WTC11 (cell line): ENCODE measurements around the gene NINJ2. TPM values are rescaled to one million over a fixed set of nuclear protein-coding genes. Genes with fewer than 3 reads are reported as not detected.

ENCODE experiments used
- ATAC-seq: fragments of 200-7000 bp; cut with Tn5 transposase; 2 replicates; pipeline ENCODE4 v1.10.0; 2021; ENCODE audit warnings: mild to moderate bottlenecking, moderate library complexity
- CTCF ChIA-PET: fragments of 300-600 bp; sonication (Branson Sonifier 250); formaldehyde crosslinking; loops from one replicate; lab custom pipeline; 2021; ENCODE audit warnings: antibody characterized with exemption; lab: Charles Lee
- POLR2A ChIA-PET: fragments of 350-600 bp; sonication (Branson Sonifier 250); formaldehyde crosslinking; loops from one replicate; lab custom pipeline; 2021; ENCODE audit warnings: antibody characterized with exemption; lab: Charles Lee
- DNase-seq: peaks from one replicate; pipeline ENCODE4 v3.0.0; 2021; ENCODE audit warnings: low spot score
- H3K27ac Mint-ChIP-seq: 2 replicates; pipeline ENCODE4 v1.8.0; 2021; ENCODE audit warnings: mixed read lengths
- H3K27me3 Mint-ChIP-seq: 2 replicates; pipeline ENCODE4 v1.8.0; 2021; ENCODE audit warnings: low read depth, mild to moderate bottlenecking, moderate library complexity, mixed read lengths
- H3K36me3 Mint-ChIP-seq: 2 replicates; pipeline ENCODE4 v1.8.0; 2021; ENCODE audit warnings: mixed read lengths
- H3K4me1 Mint-ChIP-seq: 2 replicates; pipeline ENCODE4 v1.8.0; 2022; ENCODE audit warnings: mixed read lengths
- H3K4me3 Mint-ChIP-seq: 2 replicates; pipeline ENCODE4 v1.8.0; 2021; ENCODE audit warnings: mild to moderate bottlenecking, moderate library complexity, mixed read lengths
- H3K9me3 Mint-ChIP-seq: 2 replicates; pipeline ENCODE4 v1.8.0; 2021; ENCODE audit warnings: mixed read lengths
- CREM ChIP-seq: sonication (generic); formaldehyde crosslinking; IDR thresholded peaks from 2 replicates; pipeline ENCODE4 v1.8.1; 2022; ENCODE audit warnings: mild to moderate bottlenecking, missing genetic modification reagents, moderate library complexity
- E2F5 ChIP-seq: sonication (generic); formaldehyde crosslinking; IDR thresholded peaks from 2 replicates; pipeline ENCODE4 v1.8.1; 2022; ENCODE audit warnings: mild to moderate bottlenecking, moderate library complexity, missing genetic modification reagents
- ELF4 ChIP-seq: sonication (generic); formaldehyde crosslinking; IDR thresholded peaks from 2 replicates; pipeline ENCODE4 v1.8.1; 2022; ENCODE audit warnings: low read depth, mild to moderate bottlenecking, moderate library complexity, missing genetic modification reagents
- FOXP1 ChIP-seq: sonication (generic); formaldehyde crosslinking; IDR thresholded peaks from 2 replicates; pipeline ENCODE4 v1.8.0; 2022; ENCODE audit warnings: missing genetic modification reagents, mild to moderate bottlenecking, moderate library complexity, borderline replicate concordance
- FOXP4 ChIP-seq: sonication (generic); formaldehyde crosslinking; IDR thresholded peaks from 2 replicates; pipeline ENCODE4 v1.8.0; 2022; ENCODE audit warnings: mild to moderate bottlenecking, missing genetic modification reagents
- GABPB1 ChIP-seq: sonication (generic); formaldehyde crosslinking; IDR thresholded peaks from 2 replicates; pipeline ENCODE4 v1.8.1; 2023; ENCODE audit warnings: mild to moderate bottlenecking, missing genetic modification reagents
- NR2C2 ChIP-seq: sonication (generic); formaldehyde crosslinking; IDR thresholded peaks from 2 replicates; pipeline ENCODE4 v1.8.0; 2022; ENCODE audit warnings: mild to moderate bottlenecking, missing genetic modification reagents
- RELA ChIP-seq: sonication (generic); formaldehyde crosslinking; IDR thresholded peaks from 2 replicates; pipeline ENCODE4 v1.8.1; 2022; ENCODE audit warnings: missing genetic modification reagents, mild to moderate bottlenecking, borderline replicate concordance
- TCF7 ChIP-seq: sonication (generic); formaldehyde crosslinking; IDR thresholded peaks from 2 replicates; pipeline ENCODE4 v1.8.0; 2022; ENCODE audit warnings: mild to moderate bottlenecking, low read depth, missing genetic modification reagents, moderate library complexity
- TP53 ChIP-seq: sonication (generic); formaldehyde crosslinking; IDR thresholded peaks from 2 replicates; pipeline ENCODE4 v1.8.1; 2023; ENCODE audit warnings: mild to moderate bottlenecking, missing genetic modification reagents
- USF2 ChIP-seq: sonication (generic); formaldehyde crosslinking; IDR thresholded peaks from 2 replicates; pipeline ENCODE4 v1.8.1; 2023; ENCODE audit warnings: mild to moderate bottlenecking, missing genetic modification reagents, moderate library complexity
- ZNF138 ChIP-seq: sonication (generic); formaldehyde crosslinking; conservative IDR thresholded peaks from 2 replicates; pipeline ENCODE4 v1.8.1; 2022; ENCODE audit warnings: mild to moderate bottlenecking, moderate library complexity, missing genetic modification reagents
- ZNF219 ChIP-seq: sonication (generic); formaldehyde crosslinking; IDR thresholded peaks from 2 replicates; pipeline ENCODE4 v1.8.0; 2023; ENCODE audit warnings: missing genetic modification reagents, mild to moderate bottlenecking, borderline replicate concordance
- ZNF263 ChIP-seq: sonication (generic); formaldehyde crosslinking; IDR thresholded peaks from 2 replicates; pipeline ENCODE4 v1.8.1; 2022; ENCODE audit warnings: low read depth, mild to moderate bottlenecking, moderate library complexity, missing genetic modification reagents
- total RNA-seq: library from RNA; stranded (reverse); gene quantifications from 3 replicates; pipeline ENCODE4 v1.2.3, GENCODE V29; 2021
- TF ChIP-seq, protein P1 (sequence below): sonication (generic); formaldehyde crosslinking; IDR thresholded peaks from 2 replicates; pipeline ENCODE4 v1.8.1; 2022; ENCODE audit warnings: missing genetic modification reagents, borderline replicate concordance
- TF ChIP-seq, protein P2 (sequence below): sonication (generic); formaldehyde crosslinking; IDR thresholded peaks from 2 replicates; pipeline ENCODE4 v1.8.0; 2023; ENCODE audit warnings: mild to moderate bottlenecking, missing genetic modification reagents
- TF ChIP-seq, protein P3 (sequence below): sonication (generic); formaldehyde crosslinking; IDR thresholded peaks from 2 replicates; pipeline ENCODE4 v1.8.1; 2023; ENCODE audit warnings: mild to moderate bottlenecking, moderate library complexity, missing genetic modification reagents
- TF ChIP-seq, protein P4 (sequence below): fragments of 250-450 bp; sonication (Bioruptor Pico); IDR thresholded peaks from 2 replicates; pipeline ENCODE4 v1.9.0; 2021; ENCODE audit warnings: mild to moderate bottlenecking, borderline replicate concordance
- TF ChIP-seq, protein P5 (sequence below): fragments of 250-450 bp; sonication (Bioruptor Pico); IDR thresholded peaks from 2 replicates; pipeline ENCODE4 v1.9.0; 2021; ENCODE audit warnings: mild to moderate bottlenecking

The NINJ2 gene
- total RNA-seq, 1 experiment from 2014 or later = 0.42 TPM

DNA sequence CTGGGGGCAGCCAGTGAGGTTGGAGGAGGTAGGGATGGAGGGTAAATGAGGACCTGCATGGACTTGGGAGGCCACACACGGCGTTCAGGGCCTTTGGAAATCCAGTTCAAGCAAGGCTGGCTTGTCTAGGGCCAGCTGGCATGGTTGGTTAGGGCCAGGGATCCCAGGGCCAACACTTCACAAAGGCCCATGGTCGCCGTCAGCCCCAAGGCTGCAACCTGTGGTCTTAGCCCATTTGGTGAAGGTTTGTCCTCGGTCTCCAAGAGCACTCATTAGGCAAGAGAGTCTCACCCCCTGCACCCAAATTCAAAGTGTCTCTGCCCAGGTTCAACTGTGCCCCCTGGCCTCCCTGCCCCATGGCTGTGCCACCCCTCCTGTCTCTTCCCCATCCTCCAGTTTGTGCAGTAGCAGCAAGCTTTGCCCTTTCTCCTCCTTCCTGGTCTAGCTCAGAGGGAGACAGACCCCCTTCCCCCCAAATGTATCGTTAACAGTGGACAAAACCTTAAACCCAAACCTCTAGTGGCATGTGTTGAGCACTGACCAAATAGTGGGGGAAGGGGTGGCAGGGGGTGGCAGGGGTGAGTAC lies 94.1 kb downstream of the NINJ2 start:
- Mint-ChIP-seq H3K27ac (no peak overlapping the region), H3K9me3 (0 out of 2 replicates have a peak, but pooled peaks cover 2% of the 10 kb centered on the region), H3K4me1 (peaks cover 10% of the 10 kb centered on the region), H3K36me3 (0 out of 2 replicates have a peak, but pooled peaks cover 2% of the 10 kb centered on the region), H3K27me3 (peaks cover 15% of the 10 kb centered on the region), H3K4me3 (peak overlapping the region; percentile 79; the same call in 1 of the 2 replicates)
- ATAC-seq (no peak), DNase-seq (no peak)
- ChIA-PET POLR2A (no interaction called here), CTCF (interaction anchor here (1.0 to 2.2 kb wide), 7 partner anchors 12 to 380 kb away, joined by 3 to 35 read pairs (median 5); partner anchors contain the start of genes RAD52 and WNK1)
- TF ChIP-seq RELA (CRISPR knock-in tag) (no peak), ZNF263 (no peak), GABPB1 (CRISPR knock-in tag) (no peak), TP53 (CRISPR knock-in tag) (no peak), TCF7 (CRISPR knock-in tag) (no peak), USF2 (CRISPR knock-in tag) (no peak), ZNF219 (CRISPR knock-in tag) (no peak), E2F5 (no peak), CREM (no peak), FOXP4 (CRISPR knock-in tag) (no peak), ELF4 (CRISPR knock-in tag) (no peak), ZNF138 (CRISPR knock-in tag) (no peak), FOXP1 (CRISPR knock-in tag) (no peak), NR2C2 (CRISPR knock-in tag) (no peak)
- TF ChIP-seq, protein P1, sequence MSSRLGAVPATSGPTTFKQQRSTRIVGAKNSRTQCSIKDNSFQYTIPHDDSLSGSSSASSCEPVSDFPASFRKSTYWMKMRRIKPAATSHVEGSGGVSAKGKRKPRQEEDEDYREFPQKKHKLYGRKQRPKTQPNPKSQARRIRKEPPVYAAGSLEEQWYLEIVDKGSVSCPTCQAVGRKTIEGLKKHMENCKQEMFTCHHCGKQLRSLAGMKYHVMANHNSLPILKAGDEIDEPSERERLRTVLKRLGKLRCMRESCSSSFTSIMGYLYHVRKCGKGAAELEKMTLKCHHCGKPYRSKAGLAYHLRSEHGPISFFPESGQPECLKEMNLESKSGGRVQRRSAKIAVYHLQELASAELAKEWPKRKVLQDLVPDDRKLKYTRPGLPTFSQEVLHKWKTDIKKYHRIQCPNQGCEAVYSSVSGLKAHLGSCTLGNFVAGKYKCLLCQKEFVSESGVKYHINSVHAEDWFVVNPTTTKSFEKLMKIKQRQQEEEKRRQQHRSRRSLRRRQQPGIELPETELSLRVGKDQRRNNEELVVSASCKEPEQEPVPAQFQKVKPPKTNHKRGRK (CRISPR knock-in tag) = no peak
- TF ChIP-seq, protein P2, sequence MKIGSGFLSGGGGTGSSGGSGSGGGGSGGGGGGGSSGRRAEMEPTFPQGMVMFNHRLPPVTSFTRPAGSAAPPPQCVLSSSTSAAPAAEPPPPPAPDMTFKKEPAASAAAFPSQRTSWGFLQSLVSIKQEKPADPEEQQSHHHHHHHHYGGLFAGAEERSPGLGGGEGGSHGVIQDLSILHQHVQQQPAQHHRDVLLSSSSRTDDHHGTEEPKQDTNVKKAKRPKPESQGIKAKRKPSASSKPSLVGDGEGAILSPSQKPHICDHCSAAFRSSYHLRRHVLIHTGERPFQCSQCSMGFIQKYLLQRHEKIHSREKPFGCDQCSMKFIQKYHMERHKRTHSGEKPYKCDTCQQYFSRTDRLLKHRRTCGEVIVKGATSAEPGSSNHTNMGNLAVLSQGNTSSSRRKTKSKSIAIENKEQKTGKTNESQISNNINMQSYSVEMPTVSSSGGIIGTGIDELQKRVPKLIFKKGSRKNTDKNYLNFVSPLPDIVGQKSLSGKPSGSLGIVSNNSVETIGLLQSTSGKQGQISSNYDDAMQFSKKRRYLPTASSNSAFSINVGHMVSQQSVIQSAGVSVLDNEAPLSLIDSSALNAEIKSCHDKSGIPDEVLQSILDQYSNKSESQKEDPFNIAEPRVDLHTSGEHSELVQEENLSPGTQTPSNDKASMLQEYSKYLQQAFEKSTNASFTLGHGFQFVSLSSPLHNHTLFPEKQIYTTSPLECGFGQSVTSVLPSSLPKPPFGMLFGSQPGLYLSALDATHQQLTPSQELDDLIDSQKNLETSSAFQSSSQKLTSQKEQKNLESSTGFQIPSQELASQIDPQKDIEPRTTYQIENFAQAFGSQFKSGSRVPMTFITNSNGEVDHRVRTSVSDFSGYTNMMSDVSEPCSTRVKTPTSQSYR (CRISPR knock-in tag) = no peak
- TF ChIP-seq, protein P3, sequence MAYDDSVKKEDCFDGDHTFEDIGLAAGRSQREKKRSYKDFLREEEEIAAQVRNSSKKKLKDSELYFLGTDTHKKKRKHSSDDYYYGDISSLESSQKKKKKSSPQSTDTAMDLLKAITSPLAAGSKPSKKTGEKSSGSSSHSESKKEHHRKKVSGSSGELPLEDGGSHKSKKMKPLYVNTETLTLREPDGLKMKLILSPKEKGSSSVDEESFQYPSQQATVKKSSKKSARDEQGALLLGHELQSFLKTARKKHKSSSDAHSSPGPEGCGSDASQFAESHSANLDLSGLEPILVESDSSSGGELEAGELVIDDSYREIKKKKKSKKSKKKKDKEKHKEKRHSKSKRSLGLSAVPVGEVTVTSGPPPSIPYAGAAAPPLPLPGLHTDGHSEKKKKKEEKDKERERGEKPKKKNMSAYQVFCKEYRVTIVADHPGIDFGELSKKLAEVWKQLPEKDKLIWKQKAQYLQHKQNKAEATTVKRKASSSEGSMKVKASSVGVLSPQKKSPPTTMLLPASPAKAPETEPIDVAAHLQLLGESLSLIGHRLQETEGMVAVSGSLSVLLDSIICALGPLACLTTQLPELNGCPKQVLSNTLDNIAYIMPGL (CRISPR knock-in tag) = no peak
- TF ChIP-seq, protein P4, sequence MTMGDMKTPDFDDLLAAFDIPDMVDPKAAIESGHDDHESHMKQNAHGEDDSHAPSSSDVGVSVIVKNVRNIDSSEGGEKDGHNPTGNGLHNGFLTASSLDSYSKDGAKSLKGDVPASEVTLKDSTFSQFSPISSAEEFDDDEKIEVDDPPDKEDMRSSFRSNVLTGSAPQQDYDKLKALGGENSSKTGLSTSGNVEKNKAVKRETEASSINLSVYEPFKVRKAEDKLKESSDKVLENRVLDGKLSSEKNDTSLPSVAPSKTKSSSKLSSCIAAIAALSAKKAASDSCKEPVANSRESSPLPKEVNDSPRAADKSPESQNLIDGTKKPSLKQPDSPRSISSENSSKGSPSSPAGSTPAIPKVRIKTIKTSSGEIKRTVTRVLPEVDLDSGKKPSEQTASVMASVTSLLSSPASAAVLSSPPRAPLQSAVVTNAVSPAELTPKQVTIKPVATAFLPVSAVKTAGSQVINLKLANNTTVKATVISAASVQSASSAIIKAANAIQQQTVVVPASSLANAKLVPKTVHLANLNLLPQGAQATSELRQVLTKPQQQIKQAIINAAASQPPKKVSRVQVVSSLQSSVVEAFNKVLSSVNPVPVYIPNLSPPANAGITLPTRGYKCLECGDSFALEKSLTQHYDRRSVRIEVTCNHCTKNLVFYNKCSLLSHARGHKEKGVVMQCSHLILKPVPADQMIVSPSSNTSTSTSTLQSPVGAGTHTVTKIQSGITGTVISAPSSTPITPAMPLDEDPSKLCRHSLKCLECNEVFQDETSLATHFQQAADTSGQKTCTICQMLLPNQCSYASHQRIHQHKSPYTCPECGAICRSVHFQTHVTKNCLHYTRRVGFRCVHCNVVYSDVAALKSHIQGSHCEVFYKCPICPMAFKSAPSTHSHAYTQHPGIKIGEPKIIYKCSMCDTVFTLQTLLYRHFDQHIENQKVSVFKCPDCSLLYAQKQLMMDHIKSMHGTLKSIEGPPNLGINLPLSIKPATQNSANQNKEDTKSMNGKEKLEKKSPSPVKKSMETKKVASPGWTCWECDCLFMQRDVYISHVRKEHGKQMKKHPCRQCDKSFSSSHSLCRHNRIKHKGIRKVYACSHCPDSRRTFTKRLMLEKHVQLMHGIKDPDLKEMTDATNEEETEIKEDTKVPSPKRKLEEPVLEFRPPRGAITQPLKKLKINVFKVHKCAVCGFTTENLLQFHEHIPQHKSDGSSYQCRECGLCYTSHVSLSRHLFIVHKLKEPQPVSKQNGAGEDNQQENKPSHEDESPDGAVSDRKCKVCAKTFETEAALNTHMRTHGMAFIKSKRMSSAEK (CRISPR knock-in tag) = no peak
- TF ChIP-seq, protein P5, sequence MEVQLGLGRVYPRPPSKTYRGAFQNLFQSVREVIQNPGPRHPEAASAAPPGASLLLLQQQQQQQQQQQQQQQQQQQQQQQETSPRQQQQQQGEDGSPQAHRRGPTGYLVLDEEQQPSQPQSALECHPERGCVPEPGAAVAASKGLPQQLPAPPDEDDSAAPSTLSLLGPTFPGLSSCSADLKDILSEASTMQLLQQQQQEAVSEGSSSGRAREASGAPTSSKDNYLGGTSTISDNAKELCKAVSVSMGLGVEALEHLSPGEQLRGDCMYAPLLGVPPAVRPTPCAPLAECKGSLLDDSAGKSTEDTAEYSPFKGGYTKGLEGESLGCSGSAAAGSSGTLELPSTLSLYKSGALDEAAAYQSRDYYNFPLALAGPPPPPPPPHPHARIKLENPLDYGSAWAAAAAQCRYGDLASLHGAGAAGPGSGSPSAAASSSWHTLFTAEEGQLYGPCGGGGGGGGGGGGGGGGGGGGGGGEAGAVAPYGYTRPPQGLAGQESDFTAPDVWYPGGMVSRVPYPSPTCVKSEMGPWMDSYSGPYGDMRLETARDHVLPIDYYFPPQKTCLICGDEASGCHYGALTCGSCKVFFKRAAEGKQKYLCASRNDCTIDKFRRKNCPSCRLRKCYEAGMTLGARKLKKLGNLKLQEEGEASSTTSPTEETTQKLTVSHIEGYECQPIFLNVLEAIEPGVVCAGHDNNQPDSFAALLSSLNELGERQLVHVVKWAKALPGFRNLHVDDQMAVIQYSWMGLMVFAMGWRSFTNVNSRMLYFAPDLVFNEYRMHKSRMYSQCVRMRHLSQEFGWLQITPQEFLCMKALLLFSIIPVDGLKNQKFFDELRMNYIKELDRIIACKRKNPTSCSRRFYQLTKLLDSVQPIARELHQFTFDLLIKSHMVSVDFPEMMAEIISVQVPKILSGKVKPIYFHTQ (CRISPR knock-in tag) = no peak
